Glomerular visceral epithelial cell (primary cell): ENCODE measurements around the gene SUMO1.
A peak's percentile ranks its signal among the peaks of the same experiment; 100 is the strongest.
"Not testable (repeated sequence)": the region's sequence is repeated elsewhere in the genome, so short reads cannot be mapped to it uniquely, and the experiment has no call there.

ENCODE experiments used
- DNase-seq: peaks from one replicate; pipeline ENCODE4 v3.0.0-alpha.2; 2016; ENCODE audit errors: extremely low spot score

The SUMO1 gene

DNA sequence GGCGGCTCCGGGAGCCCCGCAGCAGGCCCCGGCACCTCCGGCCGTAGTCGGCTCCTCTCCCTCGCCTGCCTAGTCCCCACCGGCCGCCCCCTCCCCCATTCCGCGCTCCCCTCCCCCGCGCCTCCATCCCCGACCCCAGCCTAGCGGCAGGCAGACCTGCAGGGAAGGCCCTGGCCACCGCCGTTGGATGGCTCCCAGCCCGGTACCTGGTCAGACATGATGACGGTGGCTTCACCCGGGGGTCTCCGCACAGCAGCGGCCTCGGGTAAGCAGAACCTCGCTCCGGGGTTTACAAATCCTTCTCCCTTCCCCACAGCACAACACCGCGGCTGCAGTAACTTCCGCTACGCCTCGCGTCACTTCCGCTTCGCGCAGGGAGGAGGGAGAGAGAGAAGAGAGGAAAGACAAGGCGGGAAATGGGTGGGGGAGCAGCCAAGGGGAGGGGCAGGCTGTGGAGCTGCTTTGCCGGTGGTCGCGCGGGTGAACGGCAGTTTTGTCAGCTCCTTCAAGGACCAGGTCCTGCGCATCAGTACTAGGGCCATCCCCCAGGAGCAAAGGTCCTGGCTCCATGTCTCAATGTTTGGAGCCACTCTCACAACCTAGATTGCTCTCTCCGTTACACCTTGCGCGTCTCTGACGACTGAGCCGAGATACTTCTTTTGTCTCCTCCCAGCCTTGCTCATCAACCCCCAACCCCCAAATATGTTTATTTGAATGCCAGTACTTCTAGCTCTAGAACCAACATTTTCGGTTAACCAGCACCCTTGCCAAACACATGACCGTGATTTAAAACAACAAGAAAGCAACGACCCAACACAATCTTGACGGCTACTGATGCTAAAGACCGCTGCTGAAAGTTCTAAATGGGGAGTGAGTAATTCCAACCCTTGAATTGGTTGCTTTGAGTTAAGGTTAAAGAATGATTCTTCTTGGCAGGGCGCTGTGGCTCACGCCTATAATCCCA is at the start of gene SUMO1:
Gene SUMO1, minus strand, starts transcription at position 364 of the 964 bp plus-strand sequence. Its CDS starts 146 bp downstream, at position 218.
- peak; percentile 88 for DNase-seq

DNA sequence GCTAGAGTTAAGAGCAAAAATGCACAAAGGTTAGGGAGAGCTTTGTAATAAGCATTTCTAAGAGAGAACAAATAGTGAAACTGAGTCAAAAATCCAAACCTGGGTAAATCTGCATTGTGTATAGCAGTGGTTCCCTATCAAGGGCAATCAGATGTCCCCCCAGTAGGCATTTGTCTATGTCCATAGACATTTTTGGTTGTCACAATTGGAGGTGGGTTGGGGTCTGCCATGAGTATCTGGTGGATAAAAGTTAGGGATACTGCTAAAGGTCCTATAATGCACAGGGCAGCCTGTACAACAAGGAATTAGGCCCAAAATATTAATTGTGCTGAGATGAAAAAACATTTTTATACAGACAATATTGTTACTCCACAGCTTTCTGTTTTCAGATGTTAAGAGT is 48.2 kb upstream of the SUMO1 start:
- DNase-seq = no peak

DNA sequence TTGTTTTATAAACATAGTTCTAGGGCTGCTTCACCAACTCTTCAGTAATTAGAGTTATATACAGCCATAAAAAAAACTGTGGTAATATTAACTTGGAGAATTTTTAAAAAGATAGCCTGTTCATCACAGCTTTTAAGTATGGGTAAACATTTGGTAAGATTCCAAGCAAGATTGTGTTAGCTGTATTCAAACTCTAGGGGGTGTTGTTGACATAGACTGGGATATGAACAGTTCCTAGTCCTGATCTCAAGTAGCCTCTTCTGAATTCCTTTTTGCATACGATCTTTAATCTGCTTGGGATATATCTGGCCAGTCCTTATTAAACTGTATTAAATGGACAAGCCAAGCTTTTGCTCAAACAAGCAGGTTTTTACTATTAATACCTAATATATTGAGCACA is 40.5 kb upstream of the SUMO1 start:
- peak; percentile 42 for DNase-seq

DNA sequence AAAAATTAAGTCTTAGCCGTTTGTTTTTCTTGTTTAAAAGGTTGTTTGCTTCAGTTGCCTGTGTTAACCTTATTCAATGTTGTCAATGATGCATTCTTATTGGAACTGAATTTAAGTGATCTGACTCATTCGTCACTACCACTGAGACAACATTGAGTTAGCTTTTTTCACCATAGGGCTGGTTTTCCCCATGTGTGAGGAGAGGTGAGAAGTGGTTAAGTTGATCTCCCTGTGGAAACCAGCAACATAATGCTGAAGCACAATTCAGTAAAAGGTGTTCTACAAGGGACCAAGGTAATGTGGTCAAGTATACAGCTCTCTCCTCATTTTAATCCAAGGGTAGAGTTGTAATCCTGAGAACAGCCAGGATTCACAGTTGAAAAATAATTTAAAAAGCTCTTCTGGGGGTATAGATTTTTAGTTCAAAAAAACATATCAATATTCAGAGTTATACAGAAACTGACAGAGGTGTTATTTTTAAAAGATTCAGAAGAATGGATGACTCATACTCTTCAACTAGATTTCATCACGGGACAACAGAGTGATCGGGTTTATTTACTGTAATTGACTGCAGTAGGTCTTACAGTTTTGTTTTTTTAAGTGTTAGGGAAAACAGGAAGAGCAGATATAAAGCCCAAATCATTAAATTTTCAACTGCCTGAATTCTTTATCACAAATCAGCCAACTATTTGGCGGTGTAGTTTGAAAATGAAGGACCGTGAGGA is 39.8 kb upstream of the SUMO1 start:
- DNase-seq = peak; percentile 36

DNA sequence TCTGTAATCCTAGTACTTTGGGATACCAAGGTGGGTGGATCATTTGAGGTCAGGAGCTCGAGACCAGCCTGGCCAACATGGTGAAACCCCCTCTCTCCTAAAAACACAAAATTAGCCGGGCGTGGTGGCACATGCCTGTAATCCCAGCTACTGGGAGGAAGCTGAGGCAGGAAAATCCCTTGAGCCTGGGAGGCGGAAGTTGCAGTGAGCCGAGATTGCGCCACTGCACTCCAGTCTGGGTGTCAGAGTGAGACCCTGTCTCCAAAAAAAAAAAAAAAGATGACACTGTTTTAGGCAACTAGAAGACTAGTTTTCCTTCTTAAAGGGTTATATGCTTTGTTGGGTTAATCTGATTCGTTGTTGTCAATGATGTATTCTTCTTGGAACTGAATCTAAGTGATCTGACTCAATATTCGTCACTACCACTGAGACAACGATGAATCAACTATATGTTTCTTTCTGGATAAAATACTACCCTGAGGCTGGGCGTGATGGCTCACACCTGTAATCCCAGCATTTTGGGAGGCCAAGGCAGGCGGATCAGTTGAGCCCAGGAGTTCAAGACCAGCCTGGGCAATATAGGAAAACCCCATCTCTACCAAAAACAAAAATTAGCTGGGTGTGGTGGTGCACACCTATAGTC is 37.8 kb upstream of the SUMO1 start:
- DNase-seq = not testable (repeated sequence)

DNA sequence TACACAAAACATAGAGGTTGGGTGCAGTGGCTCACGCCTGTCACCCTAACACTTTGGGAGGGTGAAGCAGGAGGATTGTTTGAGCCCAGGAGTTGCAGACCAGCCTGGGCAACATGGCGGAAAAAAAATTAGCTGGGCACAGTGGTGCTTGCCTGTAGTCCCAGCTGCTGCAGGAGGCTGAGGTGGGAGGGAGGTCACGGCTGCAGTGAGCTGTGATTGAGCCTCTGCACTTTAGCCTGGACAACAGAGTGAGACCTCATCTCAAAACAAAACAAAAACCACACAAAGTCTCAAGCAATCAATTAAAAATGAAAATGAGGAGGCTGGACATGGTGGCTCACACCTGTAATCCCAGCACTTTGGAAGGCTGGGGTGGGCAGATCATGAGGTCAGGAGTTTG is 32.1 kb upstream of the SUMO1 start:
- DNase-seq = no peak

DNA sequence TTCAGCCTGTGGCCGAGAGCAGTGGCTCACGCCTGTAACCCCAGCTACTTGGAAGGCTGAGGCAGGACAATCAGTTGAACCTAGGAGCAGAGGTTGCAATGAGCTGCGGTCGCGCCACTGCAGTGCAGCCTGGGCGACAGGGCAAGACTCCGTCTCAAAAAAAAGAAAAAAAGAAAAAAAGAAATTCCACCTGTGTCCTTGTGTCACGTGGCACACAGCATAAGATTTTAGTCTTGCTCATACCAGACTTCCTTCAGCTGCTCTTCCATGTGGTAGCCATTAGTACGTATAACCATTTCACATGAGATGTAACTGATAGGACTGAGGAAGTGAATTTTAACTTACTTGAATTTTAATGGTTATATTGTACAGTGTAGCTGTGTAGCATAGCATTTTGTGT is 31.2 kb upstream of the SUMO1 start:
- DNase-seq = no peak

DNA sequence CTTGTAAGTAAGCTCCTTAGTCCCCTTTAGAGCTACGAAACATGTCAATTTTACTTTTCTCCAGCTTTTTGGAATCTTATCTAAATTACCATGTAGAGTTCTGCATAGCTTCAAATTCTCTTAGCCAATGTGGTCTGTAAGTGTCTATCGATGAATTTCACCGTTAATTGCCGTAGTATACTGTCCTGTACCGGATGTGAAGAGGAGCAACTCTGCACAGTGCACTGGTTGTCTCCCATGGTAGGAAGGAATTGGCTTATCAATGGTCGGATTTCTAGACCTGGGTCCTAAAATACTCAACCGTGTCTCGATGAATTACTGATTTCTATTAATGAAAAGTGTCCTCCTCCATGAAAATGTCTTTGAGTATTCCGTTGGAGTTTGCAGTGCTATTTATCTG is 29.1 kb upstream of the SUMO1 start:
- no peak for DNase-seq

DNA sequence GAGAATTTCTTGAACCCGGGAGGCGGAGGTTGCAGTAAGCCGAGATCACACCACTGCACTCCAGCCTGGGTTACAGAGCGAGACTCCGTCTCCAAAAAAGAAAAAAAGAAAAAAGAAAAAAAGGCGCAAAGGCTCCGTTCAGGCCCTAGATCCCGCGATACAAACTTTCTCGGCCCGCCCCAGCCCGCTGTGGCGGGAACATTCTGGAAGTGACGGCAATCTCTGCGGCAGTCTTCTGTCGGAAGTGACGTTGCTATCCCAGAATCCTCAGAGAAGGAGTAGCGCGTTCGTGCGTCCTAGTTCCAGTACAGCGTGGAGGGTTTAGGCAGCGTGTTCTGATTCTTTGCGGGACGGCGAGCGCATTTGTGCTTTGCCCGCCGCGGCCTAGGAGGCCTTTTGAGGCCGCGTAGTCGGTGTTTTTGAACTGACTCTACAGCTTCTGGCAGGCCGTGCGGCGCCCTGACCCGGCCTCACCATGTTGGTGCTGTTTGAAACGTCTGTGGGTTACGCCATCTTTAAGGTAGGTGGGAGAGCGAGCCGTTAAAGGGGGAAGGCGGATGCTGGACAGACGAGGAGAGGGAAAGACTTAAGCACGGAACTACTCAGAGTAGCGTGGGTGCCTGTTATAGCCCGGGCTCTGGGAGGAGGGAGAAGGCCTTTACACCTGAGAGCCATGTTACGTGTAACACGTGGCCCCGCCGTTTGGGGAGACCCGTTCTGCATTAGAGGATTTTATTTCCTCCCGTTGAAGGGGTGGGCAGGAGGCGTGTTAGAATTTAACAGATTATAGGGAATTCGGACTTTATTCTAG is 27.3 kb upstream of the SUMO1 start, which contains the start of gene NOP58:
Gene NOP58, plus strand, starts transcription at position 297 of the 811 bp plus-strand sequence. Its CDS starts 179 bp downstream, at position 476.
- DNase-seq = peak; percentile 95

DNA sequence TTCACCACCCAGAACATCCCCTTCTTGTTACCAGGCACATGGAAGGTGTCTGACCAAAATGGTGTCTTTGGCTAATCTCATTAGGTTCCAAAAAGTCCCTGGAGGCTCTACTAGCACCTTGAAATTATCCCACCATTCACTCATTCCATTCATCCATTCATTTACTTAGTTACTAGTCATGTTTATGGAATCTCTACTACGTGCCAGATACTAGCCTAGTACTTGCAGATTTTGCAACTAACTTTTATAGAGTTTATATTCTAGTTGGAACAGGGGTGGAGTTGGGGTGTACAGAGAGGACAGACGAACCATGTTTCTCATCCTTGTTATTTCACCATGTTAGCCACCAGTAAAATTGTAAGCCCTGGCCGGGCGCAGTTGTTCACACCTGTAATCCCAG is 23.1 kb upstream of the SUMO1 start:
- no peak for DNase-seq

DNA sequence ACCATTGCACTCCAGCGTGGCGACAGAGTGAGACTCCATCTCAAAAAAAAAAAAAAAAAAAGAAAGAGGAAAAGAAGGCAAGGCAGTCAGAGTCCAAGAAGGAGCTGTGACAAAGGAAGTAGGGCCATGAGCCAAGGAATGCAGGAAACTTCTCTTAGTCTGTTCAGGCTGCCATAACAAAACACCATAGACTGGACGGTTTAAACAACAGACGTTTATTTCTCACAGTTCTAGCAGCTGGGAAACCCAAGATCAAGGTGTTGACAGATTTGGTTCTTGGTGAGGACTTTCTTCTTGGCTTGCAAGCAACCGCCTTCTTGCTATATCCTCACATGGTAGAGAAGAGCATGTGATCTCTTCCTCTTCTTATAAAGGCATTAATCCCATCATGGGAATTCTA is 13.1 kb upstream of the SUMO1 start:
- DNase-seq = no peak

DNA sequence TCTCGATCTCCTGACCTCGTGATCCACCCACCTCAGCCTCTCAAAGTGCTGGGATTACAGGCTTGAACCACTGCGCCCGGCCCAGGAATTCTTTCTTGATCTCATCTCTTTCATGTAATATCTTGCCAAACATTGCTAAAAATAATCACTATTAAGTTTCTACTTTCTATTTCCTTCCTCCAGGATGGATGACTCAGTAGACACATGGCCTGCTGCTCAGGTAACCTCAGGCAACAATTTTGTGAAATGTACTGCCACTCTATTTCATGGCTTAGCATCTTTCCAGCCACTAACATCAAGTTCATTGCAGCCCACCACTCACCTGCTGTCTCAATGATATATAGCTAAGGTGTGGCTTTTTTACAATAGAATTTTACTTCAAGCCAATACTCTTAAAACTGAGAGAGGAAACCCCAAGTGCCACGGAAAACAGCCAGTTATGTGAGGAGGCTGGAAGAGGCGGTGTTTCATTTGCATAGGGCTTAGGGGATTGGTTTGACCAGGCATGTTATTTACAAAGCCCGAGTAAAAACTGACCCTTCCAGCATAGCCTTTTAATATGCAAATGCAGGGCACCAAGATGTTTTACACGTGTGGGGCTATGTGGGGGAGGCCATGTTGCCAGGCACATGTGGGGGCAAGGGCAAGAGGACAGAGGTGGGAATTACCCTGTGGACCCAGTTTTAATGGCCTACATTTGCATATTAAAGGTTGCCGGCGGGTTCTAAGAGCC is 11.3 kb upstream of the SUMO1 start:
- DNase-seq = no peak

DNA sequence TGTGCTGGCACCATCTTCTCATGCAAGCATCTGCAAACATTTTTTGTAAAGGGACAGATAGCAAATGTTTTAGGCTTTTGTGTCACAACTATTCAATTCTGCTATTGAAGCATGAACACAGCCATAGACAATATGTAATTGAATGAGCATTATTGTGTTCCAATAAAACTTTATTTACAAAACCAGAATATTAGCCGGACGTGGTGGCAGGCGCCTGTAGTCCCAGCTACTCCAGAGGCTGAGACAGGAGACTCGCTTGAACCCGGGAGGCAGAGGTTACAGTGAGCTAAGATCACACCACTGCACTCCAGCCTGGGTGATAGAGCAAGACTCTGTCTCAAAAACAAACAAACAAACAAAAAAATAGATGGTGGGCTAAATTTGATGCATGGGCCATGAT is 9.3 kb upstream of the SUMO1 start:
- not testable (repeated sequence) for DNase-seq

DNA sequence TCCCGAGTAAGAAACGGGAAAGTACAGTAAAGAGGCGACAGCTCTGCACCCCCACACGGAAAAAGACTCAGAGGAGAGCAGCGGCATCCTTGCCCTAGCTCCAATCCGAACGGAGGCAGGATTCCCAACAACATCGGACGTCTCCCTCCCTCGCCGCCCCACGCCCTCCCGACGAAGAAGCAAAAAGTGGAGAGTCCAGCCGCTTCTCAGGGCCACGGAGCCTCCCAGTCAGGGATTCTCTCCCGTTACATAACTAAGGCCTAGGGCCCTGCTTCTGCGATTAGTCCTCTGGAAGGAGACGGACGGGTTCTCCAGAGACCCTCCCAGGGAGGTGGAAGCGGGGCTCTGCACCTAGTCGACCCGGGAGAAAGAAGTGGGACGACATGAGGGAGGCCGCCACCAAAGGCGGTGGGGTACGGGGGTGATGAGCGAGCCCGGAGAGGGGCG is 587 bp downstream of the SUMO1 start:
- DNase-seq = peak; percentile 61

DNA sequence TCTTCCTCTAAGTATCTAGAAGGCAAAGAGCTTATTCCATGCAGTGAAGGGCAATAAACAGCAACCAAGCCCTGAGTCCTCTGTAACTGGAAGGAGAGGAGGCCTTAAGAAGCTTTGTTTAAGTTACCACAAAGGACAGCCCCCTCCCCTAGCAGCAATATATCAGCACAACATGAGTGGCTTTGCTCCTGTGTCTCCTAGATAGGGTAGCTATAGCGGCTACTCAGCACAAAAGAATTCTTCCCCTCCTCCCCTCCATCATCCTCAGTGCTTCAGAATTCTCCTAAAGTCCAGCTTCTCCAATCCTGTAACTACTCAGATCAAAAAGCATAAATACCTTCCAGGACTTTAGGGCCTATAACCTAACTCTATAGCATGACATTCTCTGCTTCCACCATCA is 16.5 kb downstream of the SUMO1 start:
- peak; percentile 33 for DNase-seq

DNA sequence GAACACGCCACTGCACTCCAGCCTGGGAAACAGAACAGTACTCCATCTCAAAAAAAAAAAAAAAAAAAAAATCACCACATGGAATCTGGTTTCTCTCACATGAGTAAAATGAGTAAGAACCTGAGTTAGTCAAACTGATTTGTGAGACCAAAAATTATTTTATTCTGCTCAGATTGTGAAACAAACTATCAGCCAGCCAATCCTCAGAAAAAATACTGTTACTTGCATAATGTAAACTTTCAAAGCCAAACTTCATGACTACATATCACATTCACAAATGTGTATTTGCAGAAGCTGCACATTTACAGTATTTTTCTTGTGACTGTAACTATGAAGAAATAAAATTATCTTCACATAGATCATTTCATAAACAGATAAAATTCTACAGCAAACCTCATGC is 23.2 kb downstream of the SUMO1 start:
- DNase-seq = no peak

DNA sequence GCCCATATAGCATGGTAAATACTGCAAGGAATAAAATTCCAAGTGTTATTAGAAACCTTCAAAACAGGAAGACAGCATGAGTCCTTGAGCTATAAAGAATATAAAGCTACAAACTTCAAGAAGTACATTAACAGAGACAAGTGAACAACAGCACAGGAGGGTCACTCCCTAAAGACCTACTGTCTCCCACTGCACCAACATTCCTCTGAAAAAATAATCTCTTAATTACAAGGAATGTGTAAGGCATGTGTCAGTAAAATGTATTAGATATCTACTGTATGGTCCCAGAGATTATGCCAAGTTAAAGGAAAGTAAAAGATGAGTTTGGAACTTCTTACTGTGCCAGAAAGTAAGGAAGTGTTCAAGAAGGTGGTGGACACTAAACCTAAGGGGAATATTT is 29.9 kb downstream of the SUMO1 start:
- no peak for DNase-seq

DNA sequence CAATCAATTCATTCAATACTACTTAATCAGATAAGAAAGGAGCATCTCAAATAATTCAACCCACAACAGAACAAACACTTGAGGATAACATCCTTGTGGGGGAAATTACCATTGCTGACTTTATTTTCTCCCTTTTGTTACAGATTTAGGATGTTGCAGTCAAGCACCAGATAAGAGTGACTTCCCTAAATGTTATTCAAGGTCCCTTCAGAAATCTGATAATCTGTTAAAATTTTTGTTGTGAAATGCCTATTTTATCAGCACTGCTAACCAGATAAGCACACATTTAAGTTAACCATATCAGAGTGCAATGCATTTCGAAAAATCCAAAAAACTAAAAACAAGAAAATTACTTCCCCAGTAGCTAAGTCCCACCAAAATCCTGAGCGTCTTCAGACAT is 33.5 kb downstream of the SUMO1 start:
- DNase-seq = no peak

DNA sequence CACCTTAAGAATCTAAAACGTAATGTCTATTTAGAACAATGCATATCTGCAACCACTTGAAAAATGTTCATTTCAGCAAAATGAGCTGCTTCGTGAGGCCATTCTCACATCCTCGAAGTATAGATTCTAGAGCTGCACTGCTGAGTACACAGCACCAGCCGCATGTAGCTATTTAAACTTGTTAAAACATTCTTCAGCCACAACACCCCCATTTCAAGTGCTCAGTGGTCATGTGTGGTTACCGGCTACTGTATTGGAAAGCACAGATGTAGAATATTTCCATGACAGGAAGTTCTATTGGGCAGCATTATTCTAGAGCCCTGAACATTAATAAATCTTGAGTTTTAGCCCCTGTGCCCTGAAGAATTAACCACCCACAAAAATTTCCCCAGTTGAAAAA is 35.0 kb downstream of the SUMO1 start:
- DNase-seq = no peak
